GM12873 (cell line): ENCODE measurements around the gene EXOC4.

Experiments used
- TF ChIP-seq, protein P1 (sequence below): IDR thresholded peaks from 2 replicates; pipeline ENCODE4 v1.5.1; 2012; ENCODE audit warnings: low read depth, mild to moderate bottlenecking, moderate library complexity, low read length, control low read depth; ENCODE audit not compliant: insufficient read depth; ENCODE audit errors: missing control alignments

Gene EXOC4

GRCh38 chr7:133885213-133885612 lies 632.3 kb downstream of the EXOC4 start:
- TF ChIP-seq, protein P1, sequence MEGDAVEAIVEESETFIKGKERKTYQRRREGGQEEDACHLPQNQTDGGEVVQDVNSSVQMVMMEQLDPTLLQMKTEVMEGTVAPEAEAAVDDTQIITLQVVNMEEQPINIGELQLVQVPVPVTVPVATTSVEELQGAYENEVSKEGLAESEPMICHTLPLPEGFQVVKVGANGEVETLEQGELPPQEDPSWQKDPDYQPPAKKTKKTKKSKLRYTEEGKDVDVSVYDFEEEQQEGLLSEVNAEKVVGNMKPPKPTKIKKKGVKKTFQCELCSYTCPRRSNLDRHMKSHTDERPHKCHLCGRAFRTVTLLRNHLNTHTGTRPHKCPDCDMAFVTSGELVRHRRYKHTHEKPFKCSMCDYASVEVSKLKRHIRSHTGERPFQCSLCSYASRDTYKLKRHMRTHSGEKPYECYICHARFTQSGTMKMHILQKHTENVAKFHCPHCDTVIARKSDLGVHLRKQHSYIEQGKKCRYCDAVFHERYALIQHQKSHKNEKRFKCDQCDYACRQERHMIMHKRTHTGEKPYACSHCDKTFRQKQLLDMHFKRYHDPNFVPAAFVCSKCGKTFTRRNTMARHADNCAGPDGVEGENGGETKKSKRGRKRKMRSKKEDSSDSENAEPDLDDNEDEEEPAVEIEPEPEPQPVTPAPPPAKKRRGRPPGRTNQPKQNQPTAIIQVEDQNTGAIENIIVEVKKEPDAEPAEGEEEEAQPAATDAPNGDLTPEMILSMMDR: no peak

GRCh38 chr7:133886086-133886485 lies 633.2 kb downstream of the EXOC4 start:
- TF ChIP-seq, protein P1: no peak

DNA sequence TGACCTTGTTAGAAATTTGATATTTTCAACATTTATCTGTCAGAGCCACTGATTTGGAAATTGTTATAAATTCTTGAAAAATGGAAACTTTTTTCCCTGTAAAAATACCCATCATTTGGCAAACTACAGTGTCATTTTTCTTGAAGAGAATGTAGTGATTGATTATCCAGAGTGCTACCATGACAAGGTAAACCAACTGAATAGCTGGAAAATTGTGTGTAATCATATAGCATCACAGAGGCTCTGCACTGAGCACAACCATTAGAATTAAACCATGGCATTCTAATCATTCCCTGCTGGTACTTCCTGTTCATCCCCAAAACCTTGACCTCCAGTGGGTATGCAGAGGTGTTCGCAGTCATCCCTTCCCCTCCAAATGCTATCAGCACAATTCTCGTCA lies 633.9 kb downstream of the EXOC4 start:
- TF ChIP-seq, protein P1: no peak

DNA sequence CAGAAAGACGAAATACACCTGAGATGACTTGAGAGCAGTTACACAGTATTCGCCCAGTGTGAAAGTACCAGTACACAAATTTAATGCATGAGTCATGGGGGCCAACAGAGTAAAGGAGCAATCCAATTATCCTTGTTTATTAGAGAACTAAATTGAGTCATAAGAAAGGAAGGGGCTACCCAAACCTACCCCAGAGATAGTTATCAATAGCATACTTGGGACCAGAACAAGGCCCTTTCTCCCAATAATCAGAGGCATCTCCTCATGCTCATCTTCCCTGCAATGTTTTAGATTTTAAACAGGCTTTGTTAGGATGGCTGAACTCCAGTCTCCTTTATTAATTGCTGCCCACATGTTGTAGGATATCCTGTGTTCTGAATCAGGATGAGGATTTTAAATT lies 634.6 kb downstream of the EXOC4 start:
- TF ChIP-seq, protein P1: no peak

DNA sequence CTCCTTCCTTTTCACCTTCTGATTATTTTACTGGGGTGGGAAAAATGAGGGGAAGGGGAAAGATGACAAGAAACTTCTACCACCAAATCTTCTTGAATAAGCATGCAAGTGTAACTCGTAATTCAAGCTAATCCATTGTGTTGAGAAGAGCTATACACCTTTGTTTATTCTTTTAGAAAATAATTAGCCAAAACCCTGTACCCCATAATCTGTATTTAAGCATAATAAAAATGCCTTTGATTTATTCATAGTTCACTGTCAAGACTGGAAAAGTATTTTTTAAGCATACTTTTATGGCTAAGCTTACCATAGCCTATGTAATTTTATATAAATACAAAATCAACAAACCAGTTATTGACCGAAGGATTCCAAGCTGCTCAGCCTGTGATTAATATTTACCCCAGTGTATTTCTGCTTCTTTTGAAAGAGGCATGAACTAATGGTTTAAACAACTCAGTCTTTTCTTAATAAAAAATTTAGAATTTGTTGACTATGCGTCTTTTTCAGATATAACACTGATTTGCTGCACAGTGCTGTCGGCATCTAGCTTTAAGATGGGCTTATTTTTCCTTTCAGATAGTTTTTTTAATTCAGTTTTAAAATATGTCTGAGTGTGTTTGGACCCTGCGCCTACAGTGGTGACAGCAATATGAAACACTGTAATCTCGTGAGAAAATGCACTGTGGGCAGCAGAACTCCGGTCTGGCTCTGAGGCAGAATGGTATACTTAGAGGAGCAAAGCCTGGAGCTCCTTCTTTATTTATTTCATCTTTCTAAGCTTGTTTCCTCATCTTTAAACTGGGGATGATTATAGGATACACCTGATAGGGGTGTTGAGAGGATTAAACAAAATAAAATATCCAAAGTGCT lies 635.4 kb downstream of the EXOC4 start:
- TF ChIP-seq, protein P1: no peak

GRCh38 chr7:133904776-133905175 lies 651.9 kb downstream of the EXOC4 start:
- TF ChIP-seq, protein P1: no peak

GRCh38 chr7:133910761-133911160 lies 657.9 kb downstream of the EXOC4 start:
- TF ChIP-seq, protein P1: no peak
